DLD1 (cell line): ENCODE results near the gene GALE.
"Not testable (repeated sequence)": the region's sequence is repeated elsewhere in the genome, so short reads cannot be mapped to it uniquely, and the experiment has no call there.

Source experiments
- in situ Hi-C: cut with HindIII; loops from 2 replicates; pipeline ENCODE4 v1.10.0; 2017; ENCODE audit warnings: low sequenced_read_pairs

GALE gene

DNA sequence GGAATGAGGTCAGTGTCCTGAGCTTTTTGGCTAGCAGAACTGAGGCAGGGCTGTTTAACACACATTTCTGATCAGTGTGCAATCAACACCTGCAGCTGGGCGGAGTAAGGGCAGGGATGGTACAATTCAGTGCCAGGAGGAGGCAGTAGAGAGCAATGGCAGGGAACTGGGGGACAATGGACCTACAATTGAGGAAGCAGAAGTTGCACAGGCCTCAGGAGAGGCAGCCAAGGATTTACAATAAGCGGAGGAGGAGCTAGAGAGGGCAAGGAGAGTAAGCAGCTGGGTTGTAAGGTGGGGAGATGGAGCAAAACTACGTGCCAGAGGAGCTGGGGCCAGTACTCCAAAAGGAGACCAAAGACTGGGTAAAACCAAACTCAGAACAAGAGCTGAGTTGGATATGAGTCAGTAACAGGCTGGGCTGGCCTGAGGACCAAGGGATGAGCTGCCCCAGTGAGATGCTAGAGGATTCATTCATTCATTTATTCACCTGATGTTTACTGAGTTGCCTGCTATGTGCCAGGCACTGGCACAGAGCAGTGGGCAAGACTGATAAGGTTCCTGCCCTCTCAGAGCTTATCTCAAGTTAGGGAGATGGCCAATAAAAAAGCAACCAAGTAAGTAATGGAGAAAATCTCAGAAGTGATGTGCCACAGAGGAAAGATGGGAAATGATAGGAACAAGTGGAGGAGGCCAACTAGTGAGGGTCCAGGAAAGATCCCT, 10.4 kb upstream of the GALE start:
- in situ Hi-C loops = no loop called here

DNA sequence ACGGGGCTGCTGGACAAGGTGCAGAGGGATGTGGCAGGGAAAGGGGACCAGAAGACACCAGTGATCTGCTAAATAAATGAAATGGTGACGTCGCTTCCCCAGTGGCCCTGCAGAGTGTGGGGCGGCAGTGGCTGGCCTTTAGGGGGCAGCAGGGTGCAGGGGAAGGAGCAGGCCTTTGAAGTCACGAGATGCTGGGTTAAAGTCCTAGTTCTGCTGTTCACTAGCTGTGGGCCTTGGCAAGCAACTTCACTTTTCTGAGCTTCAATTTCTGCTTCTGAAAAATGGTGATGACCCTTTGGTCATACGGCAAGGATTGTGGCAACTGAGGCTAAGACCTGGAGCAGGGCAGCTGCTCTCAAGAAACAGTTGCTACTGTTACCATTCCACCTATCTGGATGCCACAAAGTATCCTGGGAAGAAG, 9.2 kb upstream of the GALE start:
- in situ Hi-C loops = no loop called here

DNA sequence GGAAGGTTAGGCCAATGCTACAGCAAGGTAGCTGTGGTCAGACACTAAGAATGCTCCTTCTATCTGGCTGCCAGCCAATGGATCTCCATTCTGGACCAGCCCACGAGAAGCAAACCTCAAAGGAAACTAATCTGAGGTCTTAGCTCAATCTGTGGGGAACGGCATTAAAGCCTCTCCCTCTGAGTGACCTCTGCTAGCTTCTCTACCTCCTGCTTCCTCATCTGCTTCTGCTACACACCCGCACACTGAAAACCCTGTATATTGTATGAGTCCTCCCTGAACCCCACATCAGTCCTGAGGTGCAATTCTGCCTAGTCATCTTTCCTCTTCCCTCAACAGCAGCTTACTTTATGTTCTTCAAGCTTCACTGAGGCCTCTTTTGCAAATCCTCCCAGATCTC, 6.9 kb upstream of the GALE start:
- in situ Hi-C loops = no loop called here

DNA sequence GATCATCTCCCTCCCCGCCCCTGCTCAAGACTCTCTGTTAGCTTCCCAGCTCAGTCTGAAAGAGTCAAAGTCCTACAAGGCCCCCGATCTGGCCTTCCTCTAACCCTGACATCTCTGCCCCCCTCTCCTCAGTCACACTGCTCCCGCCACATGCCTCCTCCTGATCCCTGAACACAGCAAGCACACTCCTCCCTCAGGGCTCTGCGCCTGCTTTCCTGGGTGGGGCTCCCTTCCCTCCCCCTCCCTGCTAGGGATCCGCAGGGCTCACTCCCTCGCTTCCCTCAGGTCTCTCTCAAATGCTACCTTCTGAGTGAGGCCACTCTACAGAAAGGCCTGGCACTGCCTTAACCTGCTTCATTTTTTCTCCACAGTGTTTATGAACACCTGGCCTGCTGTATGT, 5.7 kb upstream of the GALE start:
- in situ Hi-C loops = no loop called here

DNA sequence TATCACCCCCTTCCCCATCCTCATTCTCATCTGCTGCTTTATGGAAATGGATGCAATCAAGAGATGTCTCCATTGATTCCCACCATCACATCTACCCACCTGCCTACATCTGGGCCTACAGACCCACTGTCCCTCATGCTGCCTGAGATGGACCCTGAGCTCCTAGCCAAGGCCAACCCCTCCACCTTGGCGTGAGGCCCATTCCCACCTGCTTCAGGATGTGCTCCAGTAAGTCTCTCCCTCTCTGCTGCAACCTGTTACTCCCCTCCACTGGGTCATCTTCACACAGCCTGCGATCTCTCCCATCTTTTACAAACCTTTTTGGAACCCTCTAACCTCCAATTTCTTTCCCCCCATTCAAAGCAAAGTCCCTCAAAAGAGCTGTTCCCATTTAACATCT, 4.5 kb upstream of the GALE start:
- in situ Hi-C loops = no loop called here

DNA sequence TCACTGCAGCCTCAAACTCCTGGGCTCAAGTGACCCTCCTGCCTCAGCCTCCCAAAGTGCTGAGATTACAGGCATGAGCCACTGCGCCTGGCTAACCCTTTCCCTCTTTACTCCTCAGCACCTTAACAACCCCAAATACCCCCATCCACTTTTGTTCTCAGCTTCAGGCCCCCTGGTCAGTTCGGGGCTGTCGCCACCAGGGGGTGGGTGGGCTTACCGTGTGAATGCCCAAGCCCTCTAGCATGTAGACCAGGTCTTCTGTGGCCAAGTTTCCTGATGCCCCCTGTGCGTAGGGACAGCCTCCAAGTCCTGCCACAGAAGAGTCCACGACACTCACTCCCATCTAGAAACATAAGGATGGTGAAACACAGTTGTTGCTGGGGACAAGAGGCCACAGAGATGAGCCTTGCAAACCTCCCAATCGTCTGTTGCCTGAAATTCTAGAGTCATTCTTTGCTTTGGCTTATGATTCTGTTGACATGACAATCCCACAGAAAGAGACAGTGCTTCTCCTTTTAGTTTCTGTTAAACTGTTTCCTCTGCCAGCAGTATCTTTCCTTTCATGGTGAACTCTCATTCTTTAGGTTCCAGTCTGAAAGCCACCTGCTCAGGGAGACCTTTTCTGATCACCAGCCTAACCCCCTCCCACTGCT, 3.8 kb upstream of the GALE start:
- in situ Hi-C loops = no loop called here

DNA sequence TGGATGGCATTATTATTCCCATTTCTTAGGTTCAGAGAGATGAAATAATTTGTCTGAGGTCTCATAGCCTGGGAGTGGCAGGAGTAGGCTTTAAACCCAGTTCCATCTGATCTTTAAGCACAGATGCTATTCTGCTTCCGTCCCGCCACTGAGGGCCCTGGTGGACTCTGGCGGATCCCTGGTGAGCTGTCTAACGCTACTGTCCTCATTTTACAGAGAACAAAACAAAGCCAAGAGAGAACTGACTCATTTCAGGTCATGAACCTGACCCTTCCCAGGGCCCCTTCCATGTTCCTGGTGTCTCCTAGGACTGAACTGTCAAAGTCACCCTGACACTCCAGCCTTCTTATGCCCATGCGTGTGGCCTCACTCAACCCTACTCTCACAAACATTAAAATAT, 3.1 kb upstream of the GALE start:
- in situ Hi-C loops = no loop called here

DNA sequence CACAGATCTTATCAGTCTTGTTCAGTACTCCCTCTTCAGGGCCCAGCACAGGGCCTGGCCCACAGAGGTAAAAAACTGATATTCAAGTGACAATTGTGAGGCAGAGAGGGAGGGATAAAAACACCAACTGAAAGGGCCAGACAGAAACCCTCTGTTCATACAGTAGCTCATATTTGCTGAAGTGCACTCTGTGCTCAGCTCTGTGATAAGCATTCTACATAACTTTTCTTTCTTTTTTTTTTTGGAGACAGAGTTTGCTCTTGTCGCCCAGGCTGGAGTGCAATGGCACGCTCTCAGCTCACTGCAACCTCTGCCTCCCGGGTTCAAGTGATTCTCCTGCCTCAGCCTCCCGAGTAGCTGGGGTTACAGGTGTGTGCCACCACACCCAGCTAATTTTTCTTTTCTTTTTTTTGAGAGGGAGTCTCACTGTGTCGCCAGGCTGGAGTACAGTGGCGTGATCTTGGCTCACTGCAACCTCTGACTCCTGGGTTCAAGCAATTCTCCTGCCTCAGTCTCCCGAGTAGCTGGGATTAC, 2.3 kb upstream of the GALE start:
- in situ Hi-C loops = not testable (repeated sequence)

DNA sequence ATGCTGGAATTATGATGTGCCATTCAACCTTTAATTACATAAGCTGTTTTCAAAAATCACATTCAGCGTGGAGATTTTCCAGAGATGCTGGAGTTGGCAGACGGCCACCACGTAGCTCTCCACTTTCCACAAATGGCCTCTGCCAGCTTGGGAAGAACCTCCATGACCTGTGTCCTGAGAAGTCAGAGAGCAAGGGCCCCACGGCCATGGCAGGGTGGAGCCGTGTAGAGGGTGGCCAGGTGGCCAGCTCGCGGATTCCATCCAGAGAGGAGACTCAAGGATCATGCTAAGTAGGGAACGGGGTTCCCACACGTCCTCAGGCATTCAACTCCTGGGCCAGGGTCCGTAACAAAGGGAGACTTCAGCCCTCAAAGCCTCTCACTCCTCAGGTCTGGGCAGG, 1.3 kb upstream of the GALE start:
- in situ Hi-C loops = no loop called here

DNA sequence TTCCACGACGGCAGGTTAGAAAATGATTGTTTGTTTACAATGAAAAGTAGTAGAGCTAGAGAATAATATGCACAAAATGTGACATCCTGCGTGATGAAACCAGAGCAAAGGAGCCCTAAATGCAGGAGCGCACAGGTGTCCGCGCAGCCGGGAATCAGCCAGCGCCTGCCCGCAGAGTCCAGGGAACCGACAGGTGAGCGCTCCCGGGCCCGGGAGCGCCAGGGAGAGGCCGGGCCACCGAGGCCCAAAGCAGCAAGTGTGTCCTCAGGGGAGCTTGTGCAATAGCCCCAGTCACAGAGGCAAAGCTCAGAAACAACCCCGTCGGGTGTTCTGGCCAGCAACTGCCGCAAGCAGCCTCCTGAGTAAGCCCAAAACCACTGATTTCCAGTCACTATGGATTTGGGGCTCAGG, 789 bp upstream of the GALE start:
- in situ Hi-C loops = no loop called here

DNA sequence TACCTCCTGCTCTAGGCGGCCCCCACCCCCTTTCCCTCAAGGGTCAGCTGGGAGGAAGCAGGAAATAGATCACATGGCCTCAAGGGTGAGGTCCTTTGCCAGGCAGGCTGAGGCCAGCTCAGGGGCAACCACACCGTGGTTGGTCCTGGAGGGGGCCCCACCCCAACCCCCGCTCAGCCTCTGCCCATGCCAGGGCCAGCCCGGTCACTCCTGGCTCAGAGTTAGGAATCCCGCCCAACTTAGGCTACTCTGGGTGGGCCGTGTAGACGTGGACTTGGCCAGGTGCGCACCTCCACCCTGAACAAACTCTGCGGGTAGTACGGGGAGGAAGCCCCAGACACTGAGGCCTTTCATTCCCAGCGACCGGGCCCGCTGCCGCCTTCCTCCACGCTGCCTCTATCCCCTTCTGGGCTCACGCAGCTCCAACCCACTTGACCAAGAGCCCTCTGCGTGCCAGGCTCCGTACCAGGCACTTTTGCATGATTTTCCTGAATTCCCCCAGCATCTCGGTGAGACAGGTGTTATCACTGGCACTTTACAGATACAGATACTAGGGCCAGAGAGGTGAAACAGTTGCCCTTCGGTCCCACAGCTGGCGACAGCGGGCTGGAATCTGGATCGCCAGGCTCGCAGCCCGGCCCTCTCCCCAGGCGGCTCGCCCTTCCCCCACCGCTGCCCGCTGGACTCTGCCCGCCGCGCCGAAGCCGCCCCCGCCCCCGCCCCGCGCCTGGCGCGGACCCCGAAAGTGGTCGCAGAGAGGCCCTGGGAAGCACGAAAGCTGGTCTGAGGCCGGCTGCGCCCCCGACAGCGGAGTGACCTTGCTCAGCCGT, 769 bp downstream of the GALE start:
- in situ Hi-C loops = no loop called here

DNA sequence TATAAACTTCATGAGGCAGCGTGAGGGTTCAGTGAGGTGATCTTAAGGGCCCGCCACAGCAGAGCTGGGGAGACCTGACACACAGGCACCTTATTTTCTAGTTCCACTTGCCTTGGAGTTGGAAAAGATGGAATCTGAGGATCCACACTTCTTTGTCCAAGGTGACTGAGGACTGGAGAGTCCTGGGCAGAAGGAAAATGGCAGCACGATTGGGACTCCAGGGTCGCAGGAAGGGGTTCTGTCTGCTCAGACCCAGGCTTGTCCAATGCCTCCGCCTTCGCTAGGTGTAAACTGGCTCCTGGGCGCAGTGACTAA, 1.3 kb downstream of the GALE start:
- in situ Hi-C loops = no loop called here

DNA sequence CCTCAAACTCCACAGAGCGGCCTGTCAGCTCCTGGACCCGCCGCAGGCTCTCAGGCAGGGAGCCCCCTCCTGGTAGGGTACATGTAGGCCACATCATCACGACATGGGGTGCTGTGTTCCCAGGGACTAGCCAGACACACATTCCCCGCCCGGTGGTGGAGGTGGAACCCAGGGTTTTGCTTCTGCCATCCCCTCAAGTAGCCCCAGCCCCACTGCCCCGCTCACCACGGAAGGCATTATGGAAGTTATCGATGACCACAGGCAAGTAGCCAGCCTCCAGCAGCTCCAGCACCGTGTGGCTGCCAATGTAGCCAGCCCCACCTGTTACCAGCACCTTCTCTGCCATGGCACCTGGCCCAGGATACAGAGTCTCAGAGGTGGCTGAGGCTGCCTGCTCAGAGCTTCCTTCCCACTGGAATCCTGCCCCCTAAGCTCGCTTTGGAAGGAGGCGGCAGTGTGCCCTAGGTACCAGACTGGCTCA, 1.9 kb downstream of the GALE start:
- in situ Hi-C loops = no loop called here

DNA sequence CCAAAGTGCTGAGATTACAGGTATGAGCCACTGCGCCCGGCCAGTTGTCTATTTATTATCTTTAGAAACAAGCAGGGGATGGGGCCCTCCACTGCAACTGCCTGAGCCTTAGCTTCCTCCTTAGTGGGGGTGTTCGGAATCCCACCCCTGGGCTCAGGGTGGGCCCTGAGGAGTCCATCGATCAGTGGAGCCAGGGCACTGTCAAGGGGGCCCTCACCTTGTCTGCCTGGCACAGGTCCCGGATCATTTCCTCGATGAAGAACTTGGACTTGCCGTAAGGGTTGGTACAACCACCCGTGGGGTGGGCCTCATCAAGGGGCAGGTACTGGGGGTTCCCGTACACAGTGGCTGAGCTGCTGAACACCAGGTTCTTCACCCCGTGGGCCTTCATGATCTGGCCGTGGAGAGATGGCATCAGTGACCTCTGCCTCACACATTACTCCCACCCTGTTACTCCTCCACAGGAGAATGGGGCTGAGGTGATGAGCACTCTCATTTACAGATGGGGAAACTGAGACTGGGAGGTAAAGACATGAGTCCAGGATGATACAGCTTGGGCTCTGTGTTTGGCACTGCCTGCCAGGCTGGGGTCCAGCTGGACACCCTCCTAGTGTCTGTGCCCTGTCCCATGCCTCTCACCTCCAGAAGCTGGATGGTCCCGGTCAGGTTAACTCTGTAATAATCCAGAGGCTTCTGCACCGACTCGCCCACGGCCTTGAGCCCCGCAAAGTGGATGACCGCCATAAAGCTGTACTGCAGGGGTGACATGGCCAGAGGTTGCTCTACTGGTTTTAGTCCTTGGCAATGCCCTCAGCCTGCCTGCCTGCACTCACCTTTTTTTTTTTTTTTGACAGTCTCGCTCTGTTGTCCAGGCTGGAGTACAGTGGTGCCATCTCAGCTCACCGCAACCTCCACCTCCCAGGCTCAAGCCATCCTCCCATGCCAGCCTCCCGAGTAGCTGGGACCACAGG, 2.8 kb downstream of the GALE start:
- in situ Hi-C loops = no loop called here

DNA sequence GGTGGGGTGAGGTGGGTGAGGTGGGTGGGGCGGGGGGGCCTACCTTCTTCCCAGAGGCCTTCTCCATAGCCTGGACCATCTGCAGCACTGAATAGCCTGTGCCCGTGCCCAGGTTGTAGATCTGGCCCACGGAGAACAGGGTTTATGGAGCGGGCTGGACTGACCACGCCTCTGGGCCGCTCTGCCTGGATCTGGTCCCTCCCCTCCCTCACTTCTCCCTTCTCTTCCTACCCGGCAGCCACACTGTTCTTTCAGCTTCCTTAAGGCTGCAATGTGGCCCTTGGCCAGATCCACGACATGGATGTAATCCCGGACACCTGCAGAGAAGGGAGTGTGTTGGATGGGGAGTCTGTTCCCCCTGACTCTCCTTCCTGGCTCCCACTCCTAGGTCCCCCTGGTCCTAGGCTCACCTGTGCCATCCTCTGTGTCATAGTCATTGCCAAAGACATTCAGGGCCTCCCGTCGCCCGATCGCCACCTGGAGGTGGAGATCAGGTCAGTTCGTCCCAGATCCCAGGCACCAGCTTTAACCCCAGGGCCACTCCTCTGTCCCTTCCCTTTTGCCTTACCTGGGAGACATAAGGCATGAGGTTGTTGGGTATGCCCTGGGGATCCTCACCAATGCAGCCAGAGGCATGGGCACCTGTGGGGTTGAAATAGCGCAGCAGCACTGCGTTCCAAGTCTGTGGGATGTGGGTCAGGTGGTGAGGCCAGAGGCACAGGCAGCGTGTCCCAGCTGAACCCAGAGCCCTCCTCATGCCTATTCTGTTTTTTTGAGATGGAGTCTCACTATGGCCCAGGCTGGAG, 3.9 kb downstream of the GALE start:
- in situ Hi-C loops = no loop called here

DNA sequence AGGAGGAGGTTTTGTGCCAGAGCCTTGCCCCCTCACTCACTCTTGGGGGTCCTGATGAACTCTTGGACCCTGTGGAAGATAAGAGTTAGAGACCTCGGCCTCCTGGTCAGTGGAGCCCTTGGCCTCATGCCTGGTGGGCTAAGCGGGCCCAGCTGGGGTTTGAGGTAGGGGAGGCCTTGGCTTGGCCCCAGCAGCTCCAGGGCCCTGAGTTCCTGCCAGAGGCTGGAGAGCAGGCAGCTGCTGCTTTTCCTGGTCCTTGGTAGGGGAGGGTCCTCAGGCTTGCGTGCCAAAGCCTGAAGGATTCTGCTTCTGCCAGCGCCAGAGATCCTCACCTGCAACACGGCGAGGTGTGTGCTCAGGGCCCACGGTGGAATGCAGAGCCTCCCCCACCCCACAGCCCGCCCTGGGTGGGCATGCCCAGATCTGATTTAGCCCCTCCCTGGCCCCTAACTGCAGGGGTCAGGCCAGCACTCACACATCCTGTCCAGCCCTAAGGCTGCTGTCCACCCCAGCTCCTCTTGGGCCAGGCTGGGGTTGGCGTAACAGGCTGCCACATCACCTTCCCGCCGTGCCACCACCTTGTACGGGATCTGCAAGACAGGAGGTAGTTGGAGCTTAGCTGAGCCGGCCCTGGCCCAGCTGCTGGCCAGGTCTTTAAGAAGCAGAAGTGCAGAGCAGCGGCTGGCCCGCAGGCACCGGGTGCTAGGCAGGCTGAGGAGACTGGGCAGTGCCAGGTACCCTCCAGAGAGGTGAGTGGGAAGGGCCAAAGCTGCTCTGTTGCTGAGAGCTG, 4.7 kb downstream of the GALE start:
- in situ Hi-C loops = no loop called here

DNA sequence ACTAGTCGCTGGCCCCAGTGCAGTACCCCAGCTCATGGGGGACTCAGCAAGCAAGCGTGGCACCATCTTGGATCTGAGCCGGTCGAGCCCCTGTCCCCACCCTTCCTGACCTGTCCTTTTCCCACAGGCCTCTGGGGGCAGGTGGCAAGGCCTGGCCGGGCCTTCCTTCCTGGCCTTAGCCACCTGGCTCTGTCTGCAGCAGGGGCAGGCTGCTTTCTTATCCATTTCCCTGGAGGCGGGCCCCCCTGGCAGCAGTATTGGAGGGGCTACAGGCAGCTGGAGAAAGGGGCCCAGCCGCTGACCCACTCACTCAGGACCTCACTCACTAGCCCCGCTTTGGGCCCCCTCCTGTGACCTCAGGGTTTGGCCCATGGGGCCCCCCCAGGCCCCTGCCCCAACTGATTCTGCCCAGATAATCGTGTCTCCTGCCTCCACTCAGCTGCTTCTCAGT, 5.8 kb downstream of the GALE start:
- in situ Hi-C loops = not testable (repeated sequence)

DNA sequence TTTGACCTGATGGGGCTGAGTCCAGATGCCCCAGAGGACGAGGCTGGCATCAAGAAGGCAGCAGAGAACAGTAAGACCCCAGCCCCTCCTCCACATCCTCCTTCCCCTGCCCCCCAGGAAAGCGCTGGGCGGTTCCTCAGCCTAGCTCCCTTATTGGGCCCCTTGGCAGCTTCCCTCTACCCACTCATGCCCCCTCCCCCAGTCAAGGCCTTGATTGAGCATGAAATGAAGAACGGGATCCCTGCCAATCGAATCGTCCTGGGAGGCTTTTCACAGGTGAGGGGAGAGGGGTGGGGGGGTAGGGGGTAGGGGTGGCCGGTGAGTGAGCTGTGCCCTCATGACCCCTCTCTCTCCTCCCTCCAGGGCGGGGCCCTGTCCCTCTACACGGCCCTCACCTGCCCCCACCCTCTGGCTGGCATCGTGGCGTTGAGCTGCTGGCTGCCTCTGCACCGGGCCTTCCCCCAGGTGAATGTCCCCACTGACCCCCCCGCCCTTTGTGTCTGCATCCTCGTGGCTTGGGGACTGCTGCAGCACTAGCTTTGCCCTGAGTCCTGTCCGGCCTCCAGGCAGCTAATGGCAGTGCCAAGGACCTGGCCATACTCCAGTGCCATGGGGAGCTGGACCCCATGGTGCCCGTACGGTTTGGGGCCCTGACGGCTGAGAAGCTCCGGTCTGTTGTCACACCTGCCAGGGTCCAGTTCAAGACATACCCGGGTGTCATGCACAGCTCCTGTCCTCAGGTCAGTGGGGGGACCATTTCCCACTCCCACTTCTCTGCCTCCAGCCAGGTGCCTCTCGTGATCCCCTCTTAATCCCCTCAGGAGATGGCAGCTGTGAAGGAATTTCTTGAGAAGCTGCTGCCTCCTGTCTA, 6.5 kb downstream of the GALE start:
- in situ Hi-C loops = no loop called here
